ENCODE results near the gene TMEM184B.

TMEM184B gene

DNA sequence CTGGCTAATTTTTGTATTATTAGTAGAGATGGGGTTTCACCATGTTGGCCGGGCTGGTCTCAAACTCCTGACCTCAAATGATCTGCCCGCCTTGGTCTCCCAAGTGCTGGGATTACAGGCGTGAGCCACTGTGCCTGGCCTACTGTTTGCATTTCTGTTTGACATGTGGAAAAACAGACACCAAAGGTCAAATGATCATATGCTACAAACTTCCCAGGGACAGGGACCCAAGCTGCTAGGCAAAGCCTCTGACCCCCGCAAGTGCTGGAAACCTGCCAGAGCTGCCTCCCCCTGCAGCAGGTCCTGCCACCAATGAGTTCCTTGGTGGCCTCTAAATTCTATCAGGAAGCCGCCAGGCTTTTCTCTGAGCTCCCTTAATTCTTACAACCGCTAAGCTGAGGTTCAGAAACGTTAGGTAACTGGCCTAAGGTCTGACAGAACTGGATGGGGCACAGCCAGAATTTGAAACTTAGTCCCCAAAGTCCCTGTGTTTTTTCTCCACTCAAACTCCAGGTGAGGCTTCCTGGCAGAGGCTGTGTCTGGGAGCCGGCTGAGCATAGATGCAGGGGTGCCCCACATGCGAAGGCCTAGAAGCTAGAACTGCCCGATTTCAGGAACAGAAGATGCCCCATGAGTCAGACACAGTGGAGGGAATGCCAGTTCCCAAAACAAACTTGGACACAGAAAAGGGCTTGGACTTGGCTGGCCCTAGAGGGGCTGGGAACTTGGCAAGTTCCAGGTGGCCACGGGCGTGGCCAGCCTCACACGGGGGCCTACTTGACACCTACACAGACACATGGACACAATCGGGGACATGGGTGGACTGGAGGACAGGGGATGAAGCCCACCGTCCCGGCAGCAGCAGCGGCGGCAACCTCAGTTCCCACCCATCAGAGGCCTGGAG, 37.1 kb upstream of the TMEM184B start:
- in situ Hi-C loops (cut with HindIII; ENCODE audit: low sequenced_read_pairs), result loop anchor here (10.0 kb wide), 1 partner anchor 255 kb away; the partner anchor contains the start of gene PICK1

DNA sequence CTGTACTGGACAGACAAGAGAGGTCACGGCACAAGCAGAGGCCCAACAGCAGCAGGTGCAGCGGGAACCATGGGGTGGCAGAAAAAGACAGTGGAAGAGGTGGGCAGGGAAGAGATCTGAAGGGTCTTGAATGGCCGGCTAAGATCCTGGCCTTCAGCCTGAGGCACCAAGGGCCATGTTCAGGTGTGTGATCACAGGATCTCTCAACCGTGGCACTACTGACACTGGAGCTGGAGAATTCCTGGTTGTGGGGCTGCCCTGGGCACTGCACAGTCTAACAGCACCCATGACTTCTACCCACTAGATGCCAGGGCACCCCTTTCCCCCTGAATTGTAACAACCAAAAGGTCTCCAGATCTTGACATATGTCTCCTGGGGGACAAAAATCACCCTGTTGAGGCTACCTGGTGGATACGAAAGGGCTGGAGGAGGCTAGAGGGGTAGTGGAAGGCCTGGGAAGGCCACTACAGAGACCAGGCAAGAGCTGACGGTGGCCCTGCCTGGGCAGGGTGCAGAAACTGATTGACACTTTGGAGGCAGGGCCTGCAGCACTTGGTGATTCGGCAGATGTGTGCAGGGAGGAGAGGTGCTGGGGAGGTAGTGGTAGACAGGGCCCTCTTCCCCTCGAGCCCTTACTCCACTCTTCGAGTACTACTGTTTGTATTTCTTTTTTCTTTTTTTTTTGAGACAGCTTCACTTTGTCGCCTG, 36.1 kb upstream of the TMEM184B start:
- in situ Hi-C loops (cut with HindIII; ENCODE audit: low sequenced_read_pairs), result loop anchor here (10.0 kb wide), 1 partner anchor 254 kb away; the partner anchor contains the start of gene PICK1

DNA sequence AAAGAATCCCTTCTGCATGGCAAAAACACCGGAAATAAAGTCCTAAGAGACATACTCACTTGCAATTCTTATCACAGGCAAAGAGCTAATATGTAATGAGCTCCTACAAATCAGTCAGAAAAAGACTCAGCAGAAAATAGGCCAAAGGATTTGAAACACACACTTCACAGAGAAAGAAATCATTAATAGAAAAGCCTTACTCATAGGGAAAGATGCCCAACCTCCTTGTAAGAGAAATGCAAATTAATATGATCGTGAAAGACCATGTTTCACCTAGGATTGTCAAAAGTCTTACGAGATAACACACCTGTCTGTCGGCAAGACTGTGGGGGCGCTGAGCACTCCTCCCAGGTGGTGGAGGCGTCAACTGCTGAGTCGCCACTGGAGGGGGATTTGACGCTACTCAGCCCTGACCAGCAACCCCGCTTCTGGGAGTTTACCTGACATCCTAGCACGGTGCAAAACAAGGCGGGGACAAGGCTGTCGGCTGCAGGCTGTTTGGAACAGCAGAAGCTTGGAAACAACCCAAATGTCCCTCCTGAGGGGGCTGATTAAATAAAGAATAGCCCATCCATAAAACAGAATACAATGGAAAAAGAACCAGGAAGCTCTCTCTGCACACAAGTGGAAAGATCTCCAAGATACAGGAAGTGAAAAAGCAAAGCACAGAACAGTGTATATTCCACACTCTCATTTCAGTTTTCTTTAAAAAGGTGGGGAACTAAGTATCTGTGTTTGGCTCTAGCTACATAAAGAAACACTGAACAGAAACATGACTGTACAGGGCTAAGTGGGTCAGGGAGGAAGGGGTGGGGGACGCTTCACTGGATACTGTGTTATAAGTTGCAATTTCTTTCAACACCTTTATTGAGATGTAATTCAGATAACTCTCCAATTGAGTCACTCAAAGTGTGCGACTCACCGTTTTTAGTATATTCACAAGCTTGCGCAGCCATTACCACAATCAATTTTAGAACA, 33.0 kb upstream of the TMEM184B start:
- in situ Hi-C loops (cut with HindIII; ENCODE audit: low sequenced_read_pairs), result loop anchor here (10.0 kb wide), 1 partner anchor 251 kb away; the partner anchor contains the start of gene PICK1

DNA sequence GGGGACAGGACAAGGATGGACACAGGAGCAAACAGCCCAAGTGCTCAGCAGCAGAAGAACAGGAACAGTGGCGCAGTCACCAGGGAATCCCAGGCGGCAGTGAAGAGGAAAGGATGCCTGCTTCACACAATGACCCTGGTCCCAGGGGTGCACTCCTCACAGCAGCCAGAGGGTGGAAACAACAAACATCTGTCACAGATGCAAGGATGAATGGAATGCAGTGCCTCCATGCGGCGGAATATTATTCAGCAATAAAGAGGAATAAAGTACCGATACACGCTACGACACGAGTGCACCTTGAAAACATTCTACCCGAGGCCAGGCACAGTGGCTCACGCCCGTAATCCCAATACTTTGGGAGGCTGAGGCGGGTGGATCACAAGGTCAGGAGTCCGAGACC, 31.7 kb upstream of the TMEM184B start:
- in situ Hi-C loops (cut with HindIII; ENCODE audit: low sequenced_read_pairs), result loop anchor here (5.0 to 10.0 kb wide), 3 partner anchors 43 to 250 kb away; partner anchors contain the start of gene PICK1

DNA sequence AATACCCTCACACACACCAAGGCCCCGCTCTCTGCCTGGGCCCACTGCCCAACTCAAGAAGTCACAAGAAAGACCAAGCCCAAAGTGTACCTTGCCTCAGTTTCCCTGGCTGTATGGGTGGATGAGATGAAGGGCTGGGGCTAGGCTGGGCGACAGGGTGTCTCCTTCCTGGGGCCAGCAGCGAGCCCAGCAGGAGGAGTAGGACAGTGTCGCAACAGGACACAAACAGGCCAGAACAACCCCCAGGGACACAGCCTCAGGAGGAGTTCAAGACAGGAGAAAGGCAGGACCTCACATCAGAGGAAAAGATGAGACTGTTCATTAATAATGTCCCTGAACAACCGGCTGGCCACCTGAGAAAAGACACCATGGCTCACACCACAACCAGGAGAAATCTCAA, 31.2 kb upstream of the TMEM184B start:
- in situ Hi-C loops (cut with HindIII; ENCODE audit: low sequenced_read_pairs), result loop anchor here (5.0 to 10.0 kb wide), 3 partner anchors 43 to 249 kb away; partner anchors contain the start of gene PICK1

DNA sequence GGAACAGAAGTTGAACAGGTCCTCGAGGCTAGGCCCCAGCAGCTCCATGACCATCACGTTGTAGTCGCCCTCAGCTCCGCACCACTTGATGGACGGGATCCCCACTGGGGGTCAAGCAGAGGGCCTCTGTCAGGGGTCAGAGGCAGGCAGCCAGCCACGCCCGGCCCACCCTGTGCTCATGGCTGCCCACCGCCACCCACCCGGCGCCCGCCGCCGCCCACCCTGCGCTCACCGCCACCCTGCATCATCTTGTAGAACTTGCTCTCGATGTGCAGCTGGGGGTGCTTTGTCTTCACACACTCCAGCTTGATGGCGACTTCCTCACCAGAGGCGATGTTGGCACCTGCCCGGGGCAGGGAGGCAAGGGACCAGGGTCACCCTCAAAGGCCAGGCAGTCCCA, 30.1 kb upstream of the TMEM184B start:
- in situ Hi-C loops (cut with HindIII; ENCODE audit: low sequenced_read_pairs), result loop anchor here (5.0 to 10.0 kb wide), 3 partner anchors 44 to 248 kb away; partner anchors contain the start of gene PICK1

DNA sequence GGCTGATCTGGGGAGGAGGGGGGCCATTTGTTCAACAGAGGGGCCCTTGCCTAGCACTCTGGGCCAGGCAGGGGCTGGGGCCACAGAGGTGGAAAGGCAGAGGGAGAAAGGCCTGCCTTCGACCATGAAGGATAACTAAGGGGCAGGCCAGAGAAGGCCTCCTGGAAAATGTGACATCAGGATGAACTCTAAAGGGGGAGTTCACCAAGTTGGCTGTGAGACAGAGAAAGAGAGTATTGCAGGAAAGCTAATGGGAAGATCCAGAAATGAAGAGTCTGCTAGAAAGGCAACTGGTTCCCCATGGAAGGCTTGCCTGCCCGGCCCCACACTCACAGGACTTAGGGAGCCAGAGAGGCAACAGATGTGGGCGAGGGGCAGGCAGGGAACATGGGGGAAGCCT, 28.1 kb upstream of the TMEM184B start:
- in situ Hi-C loops (cut with HindIII; ENCODE audit: low sequenced_read_pairs), result loop anchor here (5.0 to 10.0 kb wide), 3 partner anchors 46 to 246 kb away; partner anchors contain the start of gene PICK1

DNA sequence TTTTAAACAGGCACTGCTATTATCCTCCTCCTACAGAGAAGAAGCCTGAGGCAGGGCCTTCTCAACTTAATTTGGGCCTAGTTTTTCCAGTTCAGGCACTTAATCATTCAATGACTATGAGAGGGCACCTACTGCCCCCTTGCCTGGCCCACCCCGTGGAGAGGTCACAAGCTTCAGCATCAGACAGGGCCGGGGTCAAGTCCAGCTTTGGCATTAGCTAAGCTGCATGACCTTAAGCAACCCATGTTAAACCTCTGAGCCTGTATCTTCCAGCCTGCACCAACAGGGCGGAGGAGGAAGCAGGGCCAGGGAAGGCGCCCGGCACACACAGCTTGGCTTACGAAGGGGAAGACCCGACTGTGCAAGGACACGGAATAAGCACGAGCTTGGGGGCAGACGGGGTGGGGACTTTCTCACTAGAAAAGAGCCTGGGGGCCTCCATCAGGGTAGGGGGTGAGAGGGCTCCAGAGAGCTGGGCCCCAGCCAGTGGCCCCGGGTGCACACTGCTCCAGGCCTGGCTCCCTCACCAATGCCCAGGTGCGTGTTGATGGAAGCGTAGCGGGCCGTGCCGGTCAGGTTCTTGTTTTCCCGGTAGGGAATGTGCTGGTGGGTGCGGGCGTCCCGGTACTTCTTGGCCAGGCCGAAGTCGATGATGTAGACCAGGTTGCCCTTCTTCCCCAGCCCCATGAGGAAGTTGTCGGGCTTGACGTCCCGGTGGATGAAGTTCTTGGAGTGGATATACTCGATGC, 27.6 kb upstream of the TMEM184B start:
- in situ Hi-C loops (cut with HindIII; ENCODE audit: low sequenced_read_pairs), result loop anchor here (5.0 to 10.0 kb wide), 3 partner anchors 47 to 246 kb away; partner anchors contain the start of gene PICK1

DNA sequence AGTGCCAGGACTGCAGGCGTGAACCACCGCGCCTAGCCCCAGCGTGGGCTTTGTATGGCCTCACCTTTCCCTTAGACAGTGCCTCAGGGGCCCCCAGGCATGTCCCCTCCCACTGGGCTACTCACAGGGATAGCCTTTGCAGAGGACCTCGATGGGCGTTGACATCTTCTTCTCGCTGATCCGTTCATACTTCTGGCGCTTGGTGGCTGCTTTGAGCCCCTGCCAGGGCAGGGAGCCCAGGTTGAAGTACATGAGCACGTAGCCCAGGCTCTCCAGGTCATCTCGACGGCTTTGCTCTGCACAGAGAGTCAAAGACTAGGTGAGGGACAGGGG, 26.9 kb upstream of the TMEM184B start:
- in situ Hi-C loops (cut with HindIII; ENCODE audit: low sequenced_read_pairs), result loop anchor here (5.0 to 10.0 kb wide), 3 partner anchors 48 to 245 kb away; partner anchors contain the start of gene PICK1

DNA sequence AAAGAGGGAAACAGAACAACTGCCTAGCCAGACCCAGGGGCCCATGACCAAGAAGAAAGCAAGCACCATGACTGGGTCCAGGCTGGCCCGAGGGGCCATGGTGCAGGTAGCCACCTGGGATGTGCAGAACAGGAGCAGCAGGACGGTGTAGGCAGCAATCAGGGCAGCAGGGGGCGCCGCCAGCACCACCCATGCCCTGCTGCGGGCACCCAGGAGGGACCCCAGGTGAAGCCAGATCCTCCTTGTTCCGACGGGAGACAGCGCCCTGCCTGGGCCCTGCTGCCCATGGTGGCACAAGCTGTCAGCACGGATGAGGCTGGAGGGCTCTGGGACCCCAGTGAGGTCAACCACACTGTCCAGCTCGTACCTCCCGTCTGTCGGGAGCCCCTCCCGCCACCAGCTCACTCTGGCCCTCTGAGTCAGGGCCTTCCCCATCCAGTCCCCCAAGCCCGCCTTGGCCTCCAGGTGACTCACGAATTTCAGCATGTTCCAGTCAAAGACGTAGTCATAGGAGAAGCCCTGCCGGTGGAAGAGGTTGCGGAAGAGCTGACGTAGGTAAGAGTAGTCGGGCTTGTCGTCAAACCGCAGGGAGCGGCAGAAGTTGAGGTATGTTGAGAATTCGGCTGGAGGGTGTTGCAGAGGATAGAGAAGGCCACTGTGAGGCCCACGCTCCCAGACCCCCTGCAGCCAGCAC, 25.6 kb upstream of the TMEM184B start:
- in situ Hi-C loops (cut with HindIII; ENCODE audit: low sequenced_read_pairs), result no loop called here

DNA sequence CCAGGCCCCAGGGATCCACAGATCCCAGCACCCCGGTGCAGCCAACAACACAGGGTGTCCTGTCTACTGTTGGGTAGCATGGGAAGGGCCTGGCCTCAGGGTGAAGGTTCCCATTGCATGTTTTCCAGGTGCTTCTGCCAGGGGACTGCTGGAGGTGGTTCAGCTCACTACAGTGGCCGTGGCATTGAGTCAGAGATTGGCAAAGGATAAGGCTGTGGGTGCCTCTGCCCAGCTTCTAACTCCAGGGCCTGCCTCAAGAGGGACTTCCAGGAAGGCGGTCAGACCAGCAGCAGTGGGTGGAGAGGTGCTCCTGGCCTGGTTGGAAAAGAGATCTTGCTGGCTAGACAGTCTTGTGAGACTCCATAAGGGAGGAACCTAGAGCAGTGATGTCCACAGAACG, 23.6 kb upstream of the TMEM184B start:
- in situ Hi-C loops (cut with HindIII; ENCODE audit: low sequenced_read_pairs), result no loop called here

DNA sequence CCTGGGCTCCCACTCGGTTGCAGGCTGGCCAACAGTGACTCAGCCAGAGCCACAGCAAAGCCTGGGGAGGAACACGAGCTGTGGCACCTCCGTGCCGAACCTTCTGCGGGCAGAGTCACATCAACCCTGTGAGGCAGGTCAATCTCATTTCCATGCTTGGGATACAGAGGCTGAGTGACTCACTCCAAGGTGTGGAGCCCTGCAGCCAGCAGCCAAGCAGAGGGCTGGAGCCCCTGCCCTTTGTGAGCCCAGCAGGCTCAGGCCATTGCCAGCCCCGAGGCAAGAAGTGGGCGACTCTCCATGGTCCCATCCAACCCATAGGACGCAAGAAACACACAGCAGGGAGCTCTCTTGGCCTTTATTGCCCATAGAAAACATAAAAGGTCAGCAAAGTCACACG, 23.1 kb upstream of the TMEM184B start:
- in situ Hi-C loops (cut with HindIII; ENCODE audit: low sequenced_read_pairs), result no loop called here

DNA sequence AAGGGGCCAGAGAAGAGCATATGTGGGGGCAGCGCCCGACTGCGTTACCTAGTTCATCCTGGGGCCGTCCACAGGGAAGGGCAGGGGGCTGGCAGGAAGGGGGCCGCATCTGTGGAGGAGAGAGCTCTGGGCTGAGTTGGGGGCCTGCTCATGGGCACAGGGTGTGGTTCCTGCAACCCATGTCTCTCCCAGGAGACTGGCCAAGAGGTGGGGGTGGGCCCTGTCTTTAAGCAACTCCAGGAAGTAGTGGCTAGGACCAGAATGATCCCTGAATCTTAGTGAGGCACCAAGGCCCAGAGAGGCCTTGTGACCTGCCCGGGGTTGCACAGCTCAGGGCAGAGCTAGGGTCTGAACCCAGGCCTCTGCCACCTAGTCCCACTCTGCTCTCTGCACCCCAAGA, 22.5 kb upstream of the TMEM184B start:
- in situ Hi-C loops (cut with HindIII; ENCODE audit: low sequenced_read_pairs), result no loop called here

DNA sequence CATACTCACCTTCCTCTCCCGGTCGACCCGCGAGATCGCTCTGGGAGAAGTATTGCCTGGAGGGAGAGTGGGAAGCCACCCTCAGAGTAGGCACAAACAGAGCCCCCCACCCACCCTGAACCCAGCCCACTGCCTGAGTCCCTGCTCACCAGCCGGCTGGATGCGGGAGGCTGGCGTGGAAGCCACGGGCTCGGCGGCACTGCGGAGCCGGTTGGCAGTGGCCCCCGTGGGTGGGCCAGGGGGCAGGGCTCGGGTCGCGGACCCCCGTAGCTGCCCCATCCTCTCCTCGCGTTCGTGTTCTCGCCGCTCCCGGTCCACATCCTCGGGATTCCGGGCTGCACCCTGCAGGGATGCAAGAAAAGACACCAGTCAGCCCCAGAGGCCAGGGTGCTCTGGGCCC, 21.4 kb upstream of the TMEM184B start:
- in situ Hi-C loops (cut with HindIII; ENCODE audit: low sequenced_read_pairs), result no loop called here

DNA sequence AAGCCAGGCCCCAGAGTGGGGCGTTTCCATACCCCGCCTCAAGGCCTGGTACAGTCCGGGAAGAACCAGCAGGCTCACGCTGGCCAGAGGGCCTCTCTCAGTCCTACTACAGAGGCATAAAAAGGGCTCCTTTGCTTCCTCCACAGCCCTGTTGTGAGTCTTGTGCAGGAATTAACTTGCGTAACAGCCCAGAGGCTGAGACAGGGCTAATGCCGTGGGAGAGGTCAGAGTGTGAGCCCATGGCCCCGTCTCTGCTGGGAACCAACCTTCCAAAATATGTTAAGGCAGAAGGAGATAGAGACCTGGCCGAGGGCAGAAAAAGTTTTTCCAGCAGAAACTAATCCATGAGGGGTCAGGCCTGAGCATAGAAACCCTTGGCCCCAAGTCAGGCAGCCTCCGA, 19.9 kb upstream of the TMEM184B start:
- in situ Hi-C loops (cut with HindIII; ENCODE audit: low sequenced_read_pairs), result no loop called here

DNA sequence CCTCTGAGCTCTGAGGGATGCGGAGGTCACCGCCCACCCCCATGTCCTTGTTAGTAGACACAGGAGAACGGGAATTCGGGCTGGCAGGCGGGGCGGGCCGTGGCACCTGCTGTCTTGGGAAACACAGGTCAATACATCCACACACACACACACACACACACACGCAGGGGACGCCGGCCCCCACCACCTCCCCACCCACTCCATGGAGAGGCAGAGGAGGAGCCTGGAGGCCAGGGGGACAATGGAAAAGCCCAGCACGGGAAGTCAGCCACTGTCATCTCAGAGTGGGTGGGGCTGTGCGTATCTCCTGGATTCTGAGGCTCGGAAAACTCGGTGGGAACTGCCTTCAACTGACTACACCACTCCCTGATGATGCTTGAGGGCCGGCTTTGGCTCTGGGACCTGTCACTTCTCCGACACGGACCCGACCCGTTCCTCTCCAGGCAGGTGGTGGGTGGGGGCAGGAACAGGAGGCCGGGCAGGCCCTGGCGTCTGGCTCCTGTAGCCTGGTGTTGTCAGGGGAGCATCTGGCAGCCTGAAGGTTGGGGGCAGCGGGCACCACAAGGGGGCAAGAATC, 18.5 kb upstream of the TMEM184B start:
- in situ Hi-C loops (cut with HindIII; ENCODE audit: low sequenced_read_pairs), result no loop called here

DNA sequence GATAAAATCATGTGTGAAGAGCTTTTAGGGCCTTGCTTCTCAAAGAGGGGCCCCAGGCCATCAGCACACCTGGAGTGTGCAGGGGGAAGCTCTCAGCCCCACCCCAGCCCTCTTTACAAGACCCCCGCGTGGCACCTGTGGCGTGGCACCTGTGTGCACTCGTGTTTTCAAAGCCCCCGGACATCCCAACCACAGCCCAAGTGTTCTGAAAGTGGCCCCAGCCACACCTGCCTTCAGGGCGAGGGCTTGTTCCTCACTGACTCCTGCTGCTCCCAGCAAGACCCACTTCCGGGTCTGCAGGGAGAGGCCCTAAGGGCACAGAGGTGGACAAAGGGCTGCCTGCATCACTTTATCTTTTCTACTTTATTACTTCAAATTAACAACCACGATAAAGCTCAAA, 17.5 kb upstream of the TMEM184B start:
- in situ Hi-C loops (cut with HindIII; ENCODE audit: low sequenced_read_pairs), result no loop called here

DNA sequence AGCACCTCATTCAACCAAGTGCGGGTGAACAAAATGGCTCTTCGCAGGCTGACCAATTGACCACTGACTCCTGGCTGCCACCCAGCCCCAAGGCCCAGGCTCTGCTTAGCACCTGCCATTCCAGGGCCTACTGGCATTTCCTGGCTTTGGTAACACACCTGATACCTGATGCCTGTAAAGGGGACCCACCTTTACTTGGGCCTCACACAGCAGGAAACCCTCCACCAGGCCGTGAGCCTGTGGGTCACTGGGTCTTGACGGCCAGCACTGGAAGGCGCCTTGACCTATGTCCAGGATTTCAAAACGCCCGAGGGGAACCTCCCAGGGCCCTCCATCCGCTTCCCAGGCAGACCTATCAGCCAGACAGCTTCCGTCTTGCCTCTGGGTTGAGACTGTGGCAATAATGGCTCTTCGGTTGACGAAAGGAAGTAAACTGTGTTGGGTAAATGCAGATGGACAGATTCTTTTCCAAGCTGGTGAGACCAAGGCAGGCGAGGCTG, 16.8 kb upstream of the TMEM184B start:
- in situ Hi-C loops (cut with HindIII; ENCODE audit: low sequenced_read_pairs), result no loop called here

All from endothelial cell of hepatic sinusoid (primary cell).